Fibroblast of pulmonary artery (primary cell): Measurements from ENCODE around the gene VDAC2.

Experiments
- DNase-seq: peaks from one replicate; pipeline ENCODE4 v3.0.0-alpha.2; 2010; ENCODE audit warnings: low read depth
- H3K4me3 ChIP-seq: replicated peaks from 2 replicates; pipeline ENCODE4 v1.5.1; 2011; ENCODE audit warnings: low read depth, mild to moderate bottlenecking, control low read depth, low read length, moderate library complexity
- CTCF ChIP-seq: IDR thresholded peaks from 2 replicates; pipeline ENCODE4 v1.5.1; 2011; ENCODE audit warnings: mild to moderate bottlenecking, control low read depth, low read length, inconsistent platforms; ENCODE audit errors: missing control alignments

VDAC2 gene

GRCh38 chr10:75223507-75223906 lies 12.9 kb downstream of the VDAC2 start:
- H3K4me3 ChIP-seq = no peak overlapping the region
- DNase-seq = no peak
- TF ChIP-seq CTCF = no peak

GRCh38 chr10:75226095-75226494 lies 15.5 kb downstream of the VDAC2 start:
- no peak for TF ChIP-seq CTCF
- no peak for DNase-seq
- H3K4me3 ChIP-seq = peak overlapping the region; percentile 15

- DNase-seq = no peak
- no peak overlapping the region for H3K4me3 ChIP-seq
- no peak for TF ChIP-seq CTCF
Observed at GRCh38 chr10:75226656-75227055, 16.1 kb downstream of the VDAC2 start.

GRCh38 chr10:75228278-75228677 lies 17.7 kb downstream of the VDAC2 start:
- no peak overlapping the region for H3K4me3 ChIP-seq
- no peak for DNase-seq
- no peak for TF ChIP-seq CTCF

- no peak for TF ChIP-seq CTCF
- H3K4me3 ChIP-seq = no peak overlapping the region
- no peak for DNase-seq
Observed at GRCh38 chr10:75228834-75229233, 18.2 kb downstream of the VDAC2 start.

GRCh38 chr10:75229971-75230370 lies 19.4 kb downstream of the VDAC2 start:
- DNase-seq = peak; percentile 59
- TF ChIP-seq CTCF = no peak

GRCh38 chr10:75230600-75231038 lies 20.0 kb downstream of the VDAC2 start:
- H3K4me3 ChIP-seq = no peak overlapping the region
- TF ChIP-seq CTCF = peak; percentile 96
- peak; percentile 89 for DNase-seq

More at GRCh38 chr10:75229971-75230370, 19.4 kb downstream of the VDAC2 start:
- no peak overlapping the region for H3K4me3 ChIP-seq
